K562 (cell line): ENCODE data around the gene BAG5. TPM values are rescaled to one million over a fixed set of nuclear protein-coding genes. Genes with fewer than 3 reads are reported as not detected.

Source experiments
- ATAC-seq: fragments of 200-7000 bp; cut with Tn5 transposase; 3 replicates; pipeline ENCODE4 v1.9.1; 2020; ENCODE audit warnings: moderate library complexity
- BruUV-seq: library from RNA; stranded (reverse); fragments of 400-500 nt; replicated peaks from 2 replicates; lab custom pipeline; 2021; lab: Mats Ljungman, UMichigan
- CTCF ChIA-PET: fragments of 300-600 bp; formaldehyde crosslinking; extraction: SDS; loops from one replicate; lab custom pipeline; 2021; ENCODE audit warnings: low intra/inter-chr PET ratio; lab: Yijun Ruan, JAX
- POLR2A ChIA-PET: fragments of 300-600, 350-650 bp; sonication (Branson Sonifier 250); formaldehyde crosslinking; extraction: SDS; loops from one replicate; lab custom pipeline; 2021; ENCODE audit warnings: antibody characterized with exemption, inconsistent platforms; lab: Yijun Ruan, JAX
- DNase-seq, 4 experiments: peaks; one replicate each; pipeline versions ENCODE4 v3.0.0 to v3.0.0-alpha.2; 2011 to 2018; ENCODE audit warnings: low spot score in 3 of 4, mixed read lengths in 3 of 4; ENCODE audit errors: extremely low read depth in 1 of 4
- FAIRE-seq: peaks from 2 replicates; lab custom pipeline; 2011; peaks lifted over from hg19 to GRCh38; lab: Jason Lieb, UNC
- H2AFZ ChIP-seq: 2 replicates; pipeline ENCODE4 v1.6.0; 2011; ENCODE audit warnings: low read depth, low read length, control low read depth, inconsistent platforms
- H3K27ac ChIP-seq: fragments of 200-600 bp; 3 replicates; pipeline ENCODE4 v1.8.0; 2011; ENCODE audit warnings: low read depth, mild to moderate bottlenecking, control low read depth, inconsistent platforms, low read length, moderate library complexity, mixed read lengths; ENCODE audit errors: extremely low read depth
- H3K27me3 ChIP-seq, 2 experiments: fragments of 300-600 bp in 1 of 2; 2 replicates in 1 of 2; 3 replicates in 1 of 2; pipeline versions ENCODE4 v1.6.0 to v1.8.0; 2011; ENCODE audit warnings: inconsistent platforms in 2 of 2, low read length in 2 of 2, mild to moderate bottlenecking in 1 of 2, mixed read lengths in 1 of 2, moderate library complexity in 1 of 2; ENCODE audit not compliant: control insufficient read depth in 2 of 2, insufficient read depth in 2 of 2
- H3K36me3 ChIP-seq: fragments of 300-600 bp; 3 replicates; pipeline ENCODE4 v1.8.0; 2011; ENCODE audit warnings: mild to moderate bottlenecking, low read length, inconsistent platforms; ENCODE audit not compliant: control insufficient read depth, insufficient read depth
- H3K4me1 ChIP-seq, 2 experiments: fragments of 200-600 bp in 1 of 2; replicated peaks in 1 of 2; 2 replicates in 1 of 2; 3 replicates in 1 of 2; pipeline versions ENCODE4 v1.5.1 to v1.8.0; 2011; ENCODE audit warnings: inconsistent platforms in 2 of 2, low read length in 2 of 2, mild to moderate bottlenecking in 1 of 2, mixed read lengths in 1 of 2, moderate library complexity in 1 of 2; ENCODE audit not compliant: control insufficient read depth in 2 of 2, insufficient read depth in 2 of 2
- H3K4me2 ChIP-seq: 2 replicates; pipeline ENCODE4 v1.6.1; 2011; ENCODE audit warnings: low read length, control low read depth, inconsistent platforms, mixed read lengths; ENCODE audit not compliant: insufficient read depth
- H3K4me3 ChIP-seq: fragments of 200-600 bp; sonication (generic), shearing (Covaris generic); 2 replicates; pipeline ENCODE4 v1.5.1; 2016; ENCODE audit warnings: control low read depth, inconsistent platforms
- H3K79me2 ChIP-seq: fragments of 200-600 bp; 3 replicates; pipeline ENCODE4 v1.8.0; 2011; ENCODE audit warnings: low read length, inconsistent platforms; ENCODE audit not compliant: control insufficient read depth, insufficient read depth
- H3K9ac ChIP-seq, 2 experiments: 2 replicates each; pipeline versions ENCODE4 v1.6.0 to v1.6.1; 2011; ENCODE audit warnings: low read depth in 2 of 2, low read length in 2 of 2, control low read depth in 1 of 2, inconsistent platforms in 1 of 2, mild to moderate bottlenecking in 1 of 2, mixed read lengths in 1 of 2; ENCODE audit not compliant: insufficient read depth in 1 of 2
- H3K9me1 ChIP-seq: one replicate; pipeline ENCODE4 v1.6.0; 2011; ENCODE audit warnings: inconsistent platforms, mild to moderate bottlenecking, low read length, moderate library complexity; ENCODE audit not compliant: control insufficient read depth, insufficient read depth
- H3K9me3 ChIP-seq: replicated peaks from 2 replicates; pipeline ENCODE4 v1.5.1; 2011; ENCODE audit warnings: low read depth, low read length, inconsistent platforms; ENCODE audit not compliant: control insufficient read depth, insufficient read depth
- H4K20me1 ChIP-seq: replicated peaks from 2 replicates; pipeline ENCODE4 v1.6.1; 2011; ENCODE audit warnings: low read length, inconsistent platforms, mixed read lengths; ENCODE audit not compliant: control insufficient read depth, insufficient read depth
- CSDE1 ChIP-seq, 2 experiments: fragments of 450-650 bp; IDR thresholded peaks; 2 replicates each; pipeline ENCODE4 v1.6.1; 2016; ENCODE audit warnings: mild to moderate bottlenecking in 1 of 2
- GABPB1 ChIP-seq: sonication (generic); formaldehyde crosslinking; IDR thresholded peaks from 2 replicates; pipeline ENCODE4 v1.8.0; 2022; ENCODE audit warnings: mild to moderate bottlenecking, missing genetic modification reagents
- HDAC8 ChIP-seq: fragments of 450-650 bp; IDR thresholded peaks from 2 replicates; pipeline ENCODE4 v1.6.1; 2016; ENCODE audit warnings: mild to moderate bottlenecking, missing genetic modification characterization, moderate library complexity, missing compliant biosample characterization
- HDGF ChIP-seq: fragments of 450-650 bp; IDR thresholded peaks from 2 replicates; pipeline ENCODE4 v1.6.1; 2016
- JUN ChIP-seq, 2 experiments: sonication (generic) in 1 of 2; formaldehyde crosslinking in 1 of 2; IDR thresholded peaks; 2 replicates each; pipeline versions ENCODE4 v1.6.1 to v1.8.0; 2012 to 2022; ENCODE audit warnings: borderline replicate concordance in 2 of 2, mild to moderate bottlenecking in 2 of 2, improper control_type of control experiment in 1 of 2, low read depth in 1 of 2, low read length in 1 of 2, missing genetic modification reagents in 1 of 2
- LARP7 ChIP-seq: fragments of 450-650 bp; IDR thresholded peaks from 2 replicates; pipeline ENCODE4 v1.6.1; 2016
- NBN ChIP-seq: fragments of 450-650 bp; IDR thresholded peaks from 2 replicates; pipeline ENCODE4 v1.6.1; 2016; ENCODE audit warnings: low read depth, mild to moderate bottlenecking
- ZNF57 ChIP-seq: fragments of 450-650 bp; formaldehyde crosslinking; IDR thresholded peaks from 2 replicates; pipeline ENCODE4 v1.4.0; 2020; ENCODE audit warnings: mild to moderate bottlenecking, moderate library complexity
- WGBS: fragments of 100-300 bp; shearing (Covaris generic); methylation state at CpG from one replicate; pipeline ENCODE4 v1.1.6; 2016; ENCODE audit warnings: low coverage, mixed read lengths; ENCODE audit not compliant: insufficient coverage; ENCODE audit errors: missing lambda C conversion rate; 5-methylcytosine and 5-hydroxymethylcytosine counted together
- in situ Hi-C: fragments of 300-500 bp; cut with MboI; formaldehyde crosslinking; loops from 4 replicates; pipeline ENCODE4 v1.15.0; 2018; ENCODE audit warnings: inconsistent platforms, mixed read lengths
- intact Hi-C: fragments of 100-400 bp; cut with micrococcal nuclease; formaldehyde crosslinking; loops from 2 replicates; pipeline ENCODE4 v1.14.2; 2022
- polyA plus RNA-seq, 8 experiments: library from polyadenylated mRNA; depleted of rRNA in 4 of 8; stranded (reverse) in 5 of 8; unstranded in 3 of 8; fragments of >200 nt; fragmentation: Nextera tagmentation in 2 of 8; fragmentation: Illumina TruSeq in 1 of 8; extraction: Ambion mirVana in 2 of 8; extraction: Trizol in 1 of 8; gene quantifications; 2 replicates each; pipeline versions ENCODE4 v1.2.1 to v1.2.3, GENCODE V29; 2011 to 2014; ENCODE audit warnings: inconsistent platforms in 1 of 8, missing spikeins in 1 of 8
- total RNA-seq, 7 experiments: library from RNA; depleted of rRNA in 6 of 7; stranded (reverse); fragments of >200 nt in 6 of 7; fragmentation: Illumina TruSeq in 2 of 7; extraction: Trizol in 2 of 7; gene quantifications; 2 replicates each; pipeline versions ENCODE4 v1.2.1 to v1.2.3, GENCODE V29; 2011 to 2021; ENCODE audit warnings: low replicate concordance in 1 of 7
- TF ChIP-seq, protein P1 (sequence below): fragments of 250-450 bp; sonication (Bioruptor Pico); IDR thresholded peaks from 2 replicates; pipeline ENCODE4 v1.8.0; 2022; ENCODE audit warnings: moderate library complexity, mild to moderate bottlenecking, inconsistent platforms
- TF ChIP-seq, protein P2 (sequence below), 2 experiments: fragments of 450-650 bp in 1 of 2; IDR thresholded peaks; 2 replicates each; pipeline ENCODE4 v1.6.1; 2011 to 2017; ENCODE audit warnings: low read depth in 2 of 2, antibody characterized with exemption in 1 of 2, borderline replicate concordance in 1 of 2, low read length in 1 of 2, mild to moderate bottlenecking in 1 of 2, mixed read lengths in 1 of 2; ENCODE audit not compliant: control insufficient read depth in 1 of 2
- TF ChIP-seq, protein P3 (sequence below): fragments of 200-800 bp; sonication (Bioruptor generic); IDR thresholded peaks from 2 replicates; pipeline ENCODE4 v1.6.1; 2016; ENCODE audit warnings: missing genetic modification characterization, missing compliant biosample characterization

BAG5 gene
- total and polyA plus RNA-seq, 9 of the 15 experiments (the other 6 are each of a cell fraction or from before 2014, with no cell fraction given), result 7.9 to 21.4 (median 13.2) TPM

DNA sequence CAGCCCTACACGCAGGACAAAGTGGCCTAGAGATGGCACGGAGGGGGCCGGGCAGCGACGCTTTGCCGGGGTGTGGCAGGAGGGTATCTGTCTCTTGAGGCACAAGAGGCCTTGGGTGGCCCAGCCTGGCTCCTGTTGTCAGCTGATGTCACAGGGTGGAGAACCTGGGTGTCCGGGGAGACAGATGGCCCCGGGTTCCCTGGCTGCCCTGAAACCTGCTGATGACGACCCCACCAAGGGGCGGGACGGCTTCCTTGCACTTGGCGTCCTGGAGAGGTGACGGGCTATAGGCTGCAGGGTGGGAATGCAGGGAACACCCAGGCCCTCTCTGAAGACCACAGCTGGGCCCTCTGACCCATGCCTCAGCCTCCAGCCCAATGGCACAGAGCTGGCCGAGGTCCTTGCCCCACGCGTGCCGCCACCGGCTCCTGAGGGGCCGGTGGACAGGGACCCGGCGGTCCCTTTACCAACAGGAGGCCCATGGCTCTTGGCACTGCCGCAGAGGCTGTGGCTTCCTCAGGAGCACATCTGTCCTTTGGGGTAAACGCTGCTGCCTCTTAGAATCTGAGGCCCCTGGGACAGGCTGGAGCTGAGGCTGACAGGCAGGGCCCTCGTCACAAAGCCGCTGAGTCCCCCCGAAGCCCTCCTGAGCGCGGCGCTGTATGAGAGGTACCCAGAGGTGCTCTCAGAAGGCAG lies 17.1 kb downstream of the BAG5 start:
- Histone ChIP-seq H3K79me2 (no peaks in the 10 kb centered on the region), H3K9ac (no peak overlapping the region; a peak in 1 of 4 replicates), H3K4me3 (no peak overlapping the region), H3K36me3 (no peaks in the 10 kb centered on the region), H4K20me1 (peaks cover 7% of the 10 kb centered on the region; the same call in 1 of the 2 replicates), H3K9me3 (no peaks in the 10 kb centered on the region), H3K9me1 (no peaks in the 10 kb centered on the region), H3K27me3 (no peaks in the 10 kb centered on the region), H2AFZ (no peak overlapping the region), H3K4me2 (no peak overlapping the region), H3K4me1 (peaks cover 0 to 87% of the 10 kb centered on the region in 2 experiments; a peak in 2 of 5 replicates), H3K27ac (no peak overlapping the region)
- in situ Hi-C loops (no loop called here), intact Hi-C loops (loop anchor here (5.0 to 10.0 kb wide), 2 partner anchors 43 to 471 kb away; no protein-coding TSS in a partner anchor)
- ATAC-seq, result no peak
- BruUV-seq, result no TSS peak
- CTCF ChIA-PET, result interaction anchor here (2.4 kb wide), 1 partner anchor 27 kb away, joined by 19 read pairs; no protein-coding TSS in a partner anchor
- 65% methylated on average over 14 of the region's 29 CpGs for WGBS
- FAIRE-seq, result no peak
- POLR2A ChIA-PET, result interaction anchor here (1.0 to 2.1 kb wide), 3 partner anchors 9 to 26 kb away, joined by 5 to 8 read pairs (median 7); partner anchors contain the start of gene TRMT61A
- DNase-seq, result no peak
- TF ChIP-seq HDGF, result no peak
- TF ChIP-seq NBN, result no peak
- TF ChIP-seq, protein P1, sequence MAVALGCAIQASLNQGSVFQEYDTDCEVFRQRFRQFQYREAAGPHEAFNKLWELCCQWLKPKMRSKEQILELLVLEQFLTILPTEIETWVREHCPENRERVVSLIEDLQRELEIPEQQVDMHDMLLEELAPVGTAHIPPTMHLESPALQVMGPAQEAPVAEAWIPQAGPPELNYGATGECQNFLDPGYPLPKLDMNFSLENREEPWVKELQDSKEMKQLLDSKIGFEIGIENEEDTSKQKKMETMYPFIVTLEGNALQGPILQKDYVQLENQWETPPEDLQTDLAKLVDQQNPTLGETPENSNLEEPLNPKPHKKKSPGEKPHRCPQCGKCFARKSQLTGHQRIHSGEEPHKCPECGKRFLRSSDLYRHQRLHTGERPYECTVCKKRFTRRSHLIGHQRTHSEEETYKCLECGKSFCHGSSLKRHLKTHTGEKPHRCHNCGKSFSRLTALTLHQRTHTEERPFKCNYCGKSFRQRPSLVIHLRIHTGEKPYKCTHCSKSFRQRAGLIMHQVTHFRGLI (CRISPR knock-in tag), result no peak
- no peak for TF ChIP-seq HDAC8
- TF ChIP-seq CSDE1 (IDR thresholded peaks at IDR 0.05), result no peak
- no peak for TF ChIP-seq ZNF57
- TF ChIP-seq GABPB1, result no peak
- TF ChIP-seq, protein P2, sequence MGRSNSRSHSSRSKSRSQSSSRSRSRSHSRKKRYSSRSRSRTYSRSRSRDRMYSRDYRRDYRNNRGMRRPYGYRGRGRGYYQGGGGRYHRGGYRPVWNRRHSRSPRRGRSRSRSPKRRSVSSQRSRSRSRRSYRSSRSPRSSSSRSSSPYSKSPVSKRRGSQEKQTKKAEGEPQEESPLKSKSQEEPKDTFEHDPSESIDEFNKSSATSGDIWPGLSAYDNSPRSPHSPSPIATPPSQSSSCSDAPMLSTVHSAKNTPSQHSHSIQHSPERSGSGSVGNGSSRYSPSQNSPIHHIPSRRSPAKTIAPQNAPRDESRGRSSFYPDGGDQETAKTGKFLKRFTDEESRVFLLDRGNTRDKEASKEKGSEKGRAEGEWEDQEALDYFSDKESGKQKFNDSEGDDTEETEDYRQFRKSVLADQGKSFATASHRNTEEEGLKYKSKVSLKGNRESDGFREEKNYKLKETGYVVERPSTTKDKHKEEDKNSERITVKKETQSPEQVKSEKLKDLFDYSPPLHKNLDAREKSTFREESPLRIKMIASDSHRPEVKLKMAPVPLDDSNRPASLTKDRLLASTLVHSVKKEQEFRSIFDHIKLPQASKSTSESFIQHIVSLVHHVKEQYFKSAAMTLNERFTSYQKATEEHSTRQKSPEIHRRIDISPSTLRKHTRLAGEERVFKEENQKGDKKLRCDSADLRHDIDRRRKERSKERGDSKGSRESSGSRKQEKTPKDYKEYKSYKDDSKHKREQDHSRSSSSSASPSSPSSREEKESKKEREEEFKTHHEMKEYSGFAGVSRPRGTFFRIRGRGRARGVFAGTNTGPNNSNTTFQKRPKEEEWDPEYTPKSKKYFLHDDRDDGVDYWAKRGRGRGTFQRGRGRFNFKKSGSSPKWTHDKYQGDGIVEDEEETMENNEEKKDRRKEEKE (IDR thresholded peaks at IDR 0.05; ENCODE audit: borderline replicate concordance in 1 of 2, control insufficient read depth in 1 of 2, low read depth in 2 of 2, low read length in 1 of 2), result no peak
- no peak for TF ChIP-seq JUN (IDR thresholded peaks at IDR 0.05; ENCODE audit: borderline replicate concordance, low read depth, low read length)
- TF ChIP-seq JUN (CRISPR knock-in tag; IDR thresholded peaks at IDR 0.05; ENCODE audit: borderline replicate concordance), result no peak
- no peak for TF ChIP-seq LARP7
- TF ChIP-seq, protein P3, sequence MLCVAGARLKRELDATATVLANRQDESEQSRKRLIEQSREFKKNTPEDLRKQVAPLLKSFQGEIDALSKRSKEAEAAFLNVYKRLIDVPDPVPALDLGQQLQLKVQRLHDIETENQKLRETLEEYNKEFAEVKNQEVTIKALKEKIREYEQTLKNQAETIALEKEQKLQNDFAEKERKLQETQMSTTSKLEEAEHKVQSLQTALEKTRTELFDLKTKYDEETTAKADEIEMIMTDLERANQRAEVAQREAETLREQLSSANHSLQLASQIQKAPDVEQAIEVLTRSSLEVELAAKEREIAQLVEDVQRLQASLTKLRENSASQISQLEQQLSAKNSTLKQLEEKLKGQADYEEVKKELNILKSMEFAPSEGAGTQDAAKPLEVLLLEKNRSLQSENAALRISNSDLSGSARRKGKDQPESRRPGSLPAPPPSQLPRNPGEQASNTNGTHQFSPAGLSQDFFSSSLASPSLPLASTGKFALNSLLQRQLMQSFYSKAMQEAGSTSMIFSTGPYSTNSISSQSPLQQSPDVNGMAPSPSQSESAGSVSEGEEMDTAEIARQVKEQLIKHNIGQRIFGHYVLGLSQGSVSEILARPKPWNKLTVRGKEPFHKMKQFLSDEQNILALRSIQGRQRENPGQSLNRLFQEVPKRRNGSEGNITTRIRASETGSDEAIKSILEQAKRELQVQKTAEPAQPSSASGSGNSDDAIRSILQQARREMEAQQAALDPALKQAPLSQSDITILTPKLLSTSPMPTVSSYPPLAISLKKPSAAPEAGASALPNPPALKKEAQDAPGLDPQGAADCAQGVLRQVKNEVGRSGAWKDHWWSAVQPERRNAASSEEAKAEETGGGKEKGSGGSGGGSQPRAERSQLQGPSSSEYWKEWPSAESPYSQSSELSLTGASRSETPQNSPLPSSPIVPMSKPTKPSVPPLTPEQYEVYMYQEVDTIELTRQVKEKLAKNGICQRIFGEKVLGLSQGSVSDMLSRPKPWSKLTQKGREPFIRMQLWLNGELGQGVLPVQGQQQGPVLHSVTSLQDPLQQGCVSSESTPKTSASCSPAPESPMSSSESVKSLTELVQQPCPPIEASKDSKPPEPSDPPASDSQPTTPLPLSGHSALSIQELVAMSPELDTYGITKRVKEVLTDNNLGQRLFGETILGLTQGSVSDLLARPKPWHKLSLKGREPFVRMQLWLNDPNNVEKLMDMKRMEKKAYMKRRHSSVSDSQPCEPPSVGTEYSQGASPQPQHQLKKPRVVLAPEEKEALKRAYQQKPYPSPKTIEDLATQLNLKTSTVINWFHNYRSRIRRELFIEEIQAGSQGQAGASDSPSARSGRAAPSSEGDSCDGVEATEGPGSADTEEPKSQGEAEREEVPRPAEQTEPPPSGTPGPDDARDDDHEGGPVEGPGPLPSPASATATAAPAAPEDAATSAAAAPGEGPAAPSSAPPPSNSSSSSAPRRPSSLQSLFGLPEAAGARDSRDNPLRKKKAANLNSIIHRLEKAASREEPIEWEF (CRISPR knock-in tag), result no peak
